NCI-H1105 (cell line): ENCODE measurements around the gene ADSS1.

Source experiments
- DNase-seq: peaks from one replicate; lab custom pipeline; 2025; lab: John Stamatoyannopoulos, UW

The ADSS1 gene

DNA sequence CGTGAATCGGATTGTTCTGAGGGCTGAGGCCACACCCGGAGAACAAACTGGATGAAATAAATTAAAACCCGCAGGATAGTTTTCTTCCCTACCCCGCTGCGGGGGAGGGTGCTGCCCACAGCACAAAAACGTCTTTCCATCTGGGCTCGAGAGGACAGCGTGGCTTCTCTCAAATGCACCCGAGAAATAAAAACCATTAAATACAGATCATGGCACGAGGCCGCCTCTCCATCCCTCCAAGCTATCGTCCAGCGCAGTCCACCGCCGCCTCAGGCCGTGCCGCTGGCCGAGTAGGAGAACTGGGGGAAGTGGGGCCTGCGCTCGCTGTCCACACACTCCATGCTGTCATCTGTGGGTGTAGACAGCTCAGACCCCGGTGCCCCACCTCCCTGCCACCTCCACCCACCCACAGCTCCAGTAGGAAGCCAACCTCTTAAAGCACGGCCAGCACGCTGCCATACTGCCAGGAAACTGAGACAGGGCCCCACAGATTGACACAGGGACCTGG, 46.1 kb downstream of the ADSS1 start:
- DNase-seq, result no peak

DNA sequence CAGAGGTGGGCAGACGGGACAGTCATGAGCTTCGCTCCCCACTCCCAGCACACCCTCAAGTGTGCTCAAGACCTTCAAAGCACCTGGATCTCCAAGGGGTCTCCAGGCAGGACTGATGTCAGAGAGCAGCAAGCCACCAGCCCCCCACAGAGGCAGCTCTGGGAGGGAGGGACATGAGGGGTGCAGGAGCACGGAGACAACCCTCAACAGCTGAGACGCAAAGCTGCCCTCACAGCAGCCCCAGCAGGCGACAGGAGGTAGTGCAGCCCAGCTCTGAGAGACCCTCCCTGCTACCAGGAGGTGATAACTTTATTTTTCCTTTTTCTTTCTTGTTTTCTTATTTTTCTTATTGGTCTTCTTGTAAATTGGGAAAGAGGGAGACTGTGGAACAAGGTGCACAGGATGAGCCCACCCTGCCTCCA, 46.8 kb downstream of the ADSS1 start:
- DNase-seq, result no peak

DNA sequence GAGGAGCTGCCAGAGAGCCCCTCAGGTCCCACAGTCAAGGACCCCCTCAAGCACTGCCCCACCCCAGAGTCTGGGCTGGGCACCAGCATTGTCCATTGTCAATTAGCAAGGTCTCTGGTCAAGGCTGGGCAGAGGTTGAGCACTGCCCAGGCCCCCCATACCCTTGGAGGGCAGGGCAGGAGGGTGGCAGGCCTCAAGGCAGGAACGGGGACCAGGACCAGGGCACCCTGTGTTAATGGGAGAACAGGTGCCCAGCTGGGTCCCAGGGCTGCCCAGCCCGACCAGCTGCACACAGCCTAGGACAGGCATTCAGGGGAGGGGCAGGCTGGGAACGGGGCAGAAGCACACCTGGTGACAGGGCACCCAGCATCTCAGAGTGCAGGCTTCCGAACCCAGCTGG, 47.3 kb downstream of the ADSS1 start:
- no peak for DNase-seq

DNA sequence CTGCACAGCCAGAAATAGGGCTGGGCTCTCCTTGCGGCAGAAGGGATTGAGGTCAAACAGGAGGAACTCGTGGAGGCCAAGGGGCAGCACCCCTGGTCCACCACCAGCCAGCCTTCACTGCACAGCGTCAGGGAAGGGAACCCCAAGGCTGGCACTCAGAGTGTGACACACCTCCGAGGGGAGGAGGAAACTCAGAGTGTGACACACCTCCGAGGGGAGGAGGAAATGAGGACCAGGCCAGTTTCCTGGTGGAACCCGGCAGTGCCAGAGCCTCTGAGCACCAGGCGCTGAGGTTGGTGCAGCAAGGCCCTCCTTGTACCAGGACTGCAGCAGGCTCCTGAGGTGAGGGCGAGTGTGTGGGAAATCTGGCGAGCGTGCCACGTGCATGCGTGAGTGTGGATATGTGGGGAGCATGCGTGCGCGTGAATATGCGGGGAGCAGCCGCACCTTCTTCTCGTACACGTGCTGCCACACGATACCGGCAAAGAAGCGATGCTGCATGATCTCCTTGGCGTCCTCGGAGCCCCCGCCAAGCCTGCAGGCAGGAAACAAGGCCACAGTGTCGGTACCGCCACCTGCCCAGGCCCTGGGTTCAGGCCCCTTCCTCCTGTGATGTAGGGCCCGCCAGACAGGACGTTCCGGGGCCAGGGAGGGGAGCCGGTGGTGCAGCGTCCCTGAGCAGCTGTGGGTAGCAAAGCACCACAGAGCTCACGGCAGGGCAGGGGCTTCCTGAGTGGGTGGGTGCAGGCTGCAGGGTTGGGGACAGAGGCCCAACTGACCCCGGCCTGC, 48.1 kb downstream of the ADSS1 start:
- no peak for DNase-seq

GRCh38 chr14:104772707-104773504, 48.9 kb downstream of the ADSS1 start:
- DNase-seq, result no peak

- no peak for DNase-seq
Observed at GRCh38 chr14:104773505-104774452, 49.8 kb downstream of the ADSS1 start.

GRCh38 chr14:104774453-104775072, 50.5 kb downstream of the ADSS1 start:
- DNase-seq, result no peak

GRCh38 chr14:104775073-104775489, 51.1 kb downstream of the ADSS1 start:
- no peak for DNase-seq

- no peak for DNase-seq
Observed at GRCh38 chr14:104776481-104776880, 52.5 kb downstream of the ADSS1 start.

DNA sequence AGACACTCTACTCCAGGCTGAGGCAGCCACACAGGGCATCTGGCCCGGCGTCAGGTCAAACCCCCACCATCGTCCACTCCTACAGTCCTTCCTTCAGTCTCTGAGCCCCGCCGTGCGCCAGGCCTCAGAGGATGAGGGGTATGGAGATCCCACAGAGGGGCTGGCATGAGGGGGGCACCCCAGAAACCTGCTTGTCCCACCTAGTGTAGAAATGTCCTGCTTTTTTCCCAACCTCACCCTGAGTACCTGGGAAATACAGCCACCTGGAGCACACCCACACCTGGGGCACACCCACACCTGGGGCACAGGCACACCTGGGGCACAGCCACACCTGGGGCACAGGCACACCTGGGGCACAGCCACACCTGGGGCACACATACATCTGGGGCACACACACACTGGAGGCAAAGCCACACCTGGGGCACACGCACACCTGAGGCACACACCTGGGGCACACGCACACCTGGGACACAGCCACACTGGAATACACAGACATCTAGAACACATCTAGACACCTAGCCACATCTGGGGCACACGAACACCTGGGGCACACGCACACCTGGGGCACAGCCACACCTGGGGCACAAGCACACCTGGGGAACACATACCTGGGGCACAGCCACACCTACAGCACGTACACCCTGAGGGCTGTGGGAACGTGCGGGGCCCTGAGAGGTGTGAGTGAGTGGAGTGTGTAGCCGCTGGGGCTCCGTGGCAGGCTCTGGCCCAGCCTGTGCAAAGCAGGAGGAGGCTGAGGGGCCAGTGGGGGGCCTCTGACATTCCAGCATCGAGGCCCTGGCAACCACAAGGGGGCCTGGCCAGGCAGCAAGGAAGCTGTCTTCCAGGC, 53.2 kb downstream of the ADSS1 start:
- DNase-seq, result no peak

DNA sequence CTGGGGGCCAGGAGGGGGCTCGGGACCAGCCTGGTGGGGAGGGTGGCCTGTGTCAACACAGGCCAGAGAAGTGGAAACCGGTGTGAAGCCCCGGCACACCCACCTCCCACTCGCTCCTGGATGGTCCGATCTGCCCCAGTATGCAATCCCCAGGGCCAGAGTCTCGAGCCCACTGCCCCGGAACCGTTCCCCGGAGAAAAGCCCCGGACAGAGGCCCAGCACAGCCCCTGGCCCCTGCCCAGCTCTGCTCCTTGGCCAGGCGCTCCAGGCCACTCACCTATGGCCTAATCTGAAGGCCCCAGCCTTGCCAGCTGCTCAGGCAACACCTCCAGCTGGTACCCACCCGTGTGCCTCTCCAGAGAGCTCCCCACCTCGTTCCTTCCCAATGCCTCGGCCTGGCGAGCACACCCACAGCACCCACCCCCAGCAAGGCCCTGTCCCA, 53.8 kb downstream of the ADSS1 start:
- DNase-seq, result no peak

- DNase-seq, result no peak
Observed at GRCh38 chr14:104778694-104779331, 54.8 kb downstream of the ADSS1 start.

- DNase-seq, result no peak
Observed at GRCh38 chr14:104779776-104780512, 55.9 kb downstream of the ADSS1 start.

DNA sequence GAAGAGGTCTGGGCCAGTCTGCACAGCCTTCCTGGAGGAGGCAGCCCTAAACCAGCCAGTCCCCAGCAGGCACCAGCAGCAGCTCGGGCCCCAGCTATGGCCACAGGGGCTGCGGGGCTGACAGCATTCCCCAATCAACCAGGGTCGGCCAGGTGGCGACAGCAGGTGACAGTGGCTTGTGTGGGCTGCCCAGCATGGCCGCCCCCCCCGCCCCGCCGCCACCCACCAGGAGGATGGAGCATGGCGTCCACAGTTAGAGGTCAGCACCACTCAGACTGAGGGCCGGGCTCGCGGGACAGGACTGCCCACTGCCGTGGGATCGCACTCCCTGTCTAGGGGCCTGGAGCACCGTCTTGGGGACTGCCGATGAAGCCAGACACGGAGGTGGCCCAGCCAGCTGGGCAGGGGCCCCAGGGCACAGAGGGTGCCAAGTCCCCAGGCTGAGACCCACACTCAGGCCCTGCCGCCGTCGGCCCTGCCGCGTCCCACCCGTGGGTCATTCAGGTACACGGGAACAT, 56.5 kb downstream of the ADSS1 start:
- DNase-seq, result no peak

DNA sequence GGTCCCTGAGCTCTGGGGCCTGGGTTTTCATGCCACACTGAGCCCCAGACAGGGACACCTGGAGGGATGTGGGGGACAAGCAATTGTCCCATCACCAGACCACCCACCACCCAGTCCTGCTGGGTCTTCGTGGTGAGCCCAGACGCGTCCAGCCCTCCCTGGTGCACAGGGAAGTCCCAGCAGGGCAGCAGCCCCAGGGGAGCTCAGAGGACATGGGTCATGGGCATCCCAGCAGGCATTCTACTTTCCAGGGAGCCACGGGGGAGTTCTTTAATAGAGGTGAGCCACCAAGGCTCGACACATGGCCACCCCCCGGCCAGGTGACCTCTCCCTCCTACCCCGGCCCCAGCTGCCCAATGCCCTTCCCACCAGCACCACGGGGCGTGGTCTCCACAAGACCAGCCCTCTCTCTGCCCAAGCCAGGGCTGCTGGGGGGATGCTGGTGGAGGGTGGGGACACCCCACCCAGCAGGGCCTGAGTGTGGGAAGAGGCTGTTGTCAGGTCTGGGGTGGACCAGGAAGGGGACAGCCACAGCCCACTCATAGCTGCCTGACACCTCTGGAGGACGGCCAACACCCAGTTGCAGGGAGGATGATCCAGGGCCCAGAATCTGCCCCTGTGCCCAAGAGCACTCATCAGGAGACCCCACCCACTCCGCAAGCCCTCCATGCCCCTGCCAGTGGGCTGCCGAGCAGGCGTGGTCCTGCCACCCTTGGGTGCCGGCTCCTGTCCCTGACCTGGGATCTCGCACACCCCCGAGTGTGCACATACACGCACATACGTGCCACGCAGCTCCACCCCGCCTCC, 57.4 kb downstream of the ADSS1 start:
- no peak for DNase-seq

DNA sequence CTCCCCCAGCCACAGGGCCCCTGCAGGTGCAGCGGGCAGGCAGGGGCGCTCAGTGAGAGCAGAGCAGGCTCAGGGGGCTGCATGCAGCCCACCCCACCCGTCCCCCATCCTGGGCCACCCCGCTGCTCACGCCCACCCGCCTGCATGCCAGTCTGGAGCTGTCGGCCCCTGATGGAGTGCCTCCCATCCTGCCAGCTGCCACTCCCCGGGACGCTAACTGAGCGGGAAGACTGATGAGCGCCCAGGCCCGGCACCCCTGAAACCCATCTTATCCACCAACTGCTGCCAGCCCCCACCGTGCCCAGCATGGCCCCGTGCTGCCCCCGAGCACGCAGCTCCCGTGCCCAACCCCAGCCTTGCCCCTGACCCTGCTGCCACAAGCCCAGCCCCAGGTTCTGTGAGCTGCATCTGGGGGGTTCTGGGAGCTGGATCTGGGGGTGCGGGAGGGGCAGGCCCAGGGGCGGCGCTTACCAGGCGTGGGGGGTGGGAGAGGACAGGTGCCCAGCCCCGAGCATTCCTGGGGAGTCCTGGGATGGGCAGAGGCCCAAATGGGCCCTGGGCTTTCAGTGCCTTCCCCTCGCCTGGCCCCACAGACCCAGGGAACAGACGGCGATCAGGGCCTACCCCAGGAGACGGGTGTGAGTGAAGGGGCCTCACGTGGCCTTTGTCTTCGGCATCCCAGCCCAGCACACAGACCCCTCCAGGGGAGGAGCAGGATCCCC, 58.2 kb downstream of the ADSS1 start:
- DNase-seq, result no peak

DNA sequence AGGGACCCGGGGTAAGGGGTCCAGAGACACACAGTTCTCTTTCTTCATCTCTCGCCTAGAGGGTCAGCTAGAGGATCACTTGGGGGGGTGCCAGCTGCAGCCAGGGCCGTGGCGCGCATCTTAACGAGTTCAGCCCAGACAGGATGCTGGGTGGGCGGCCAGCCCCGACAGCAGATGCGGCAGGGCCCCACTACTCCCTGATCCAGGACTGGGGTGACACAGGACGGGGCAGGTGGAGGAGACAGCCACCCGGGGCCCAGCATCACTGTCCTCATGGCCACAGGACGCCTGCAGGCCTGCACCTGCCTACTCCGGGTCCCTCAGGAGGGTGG, 58.7 kb downstream of the ADSS1 start:
- no peak for DNase-seq
